CD14-positive monocyte (primary cell): ENCODE data around the gene PROM2. TPM values are rescaled to one million over a fixed set of nuclear protein-coding genes. Genes with fewer than 3 reads are reported as not detected.

ENCODE experiments used
- DNase-seq, 3 donors: peaks; one replicate each; pipeline ENCODE4 v3.0.0-alpha.2; 2011 to 2022
- H2AFZ ChIP-seq: 2 replicates; pipeline ENCODE4 v1.6.0; 2012; ENCODE audit warnings: mild to moderate bottlenecking, low read depth, low read length, inconsistent platforms; ENCODE audit not compliant: insufficient read depth, poor library complexity, severe bottlenecking
- H3K27ac ChIP-seq, 2 donors: 1 replicate in 1 of 2; 2 replicates in 1 of 2; pipeline ENCODE4 v1.5.1; 2012 to 2013; ENCODE audit warnings: low read length in 2 of 2, control low read depth in 1 of 2, inconsistent platforms in 1 of 2, low read depth in 1 of 2, mild to moderate bottlenecking in 1 of 2
- H3K27me3 ChIP-seq, 2 donors: one replicate each; pipeline versions ENCODE4 v1.6.0 to v1.6.1; 2011 to 2013; ENCODE audit warnings: low read length in 2 of 2; ENCODE audit not compliant: control insufficient read depth in 2 of 2, insufficient read depth in 2 of 2
- H3K36me3 ChIP-seq, 2 donors: replicated peaks in 1 of 2; 1 replicate in 1 of 2; 2 replicates in 1 of 2; pipeline versions ENCODE4 v1.5.1 to v1.6.1; 2012 to 2013; ENCODE audit warnings: low read length in 2 of 2, control low read depth in 1 of 2, inconsistent platforms in 1 of 2, mild to moderate bottlenecking in 1 of 2; ENCODE audit not compliant: insufficient read depth in 2 of 2, control insufficient read depth in 1 of 2
- H3K4me1 ChIP-seq, 2 donors: 1 replicate in 1 of 2; 2 replicates in 1 of 2; pipeline versions ENCODE4 v1.5.1 to v1.6.1; 2012 to 2013; ENCODE audit warnings: low read length in 2 of 2, control low read depth in 1 of 2, inconsistent platforms in 1 of 2, mild to moderate bottlenecking in 1 of 2, moderate library complexity in 1 of 2; ENCODE audit not compliant: insufficient read depth in 2 of 2, control insufficient read depth in 1 of 2
- H3K4me2 ChIP-seq: replicated peaks from 2 replicates; pipeline ENCODE3; 2012; ENCODE audit warnings: low read length, moderate library complexity, mild to moderate bottlenecking; ENCODE audit not compliant: poor library complexity, severe bottlenecking; ENCODE audit errors: extremely low read depth
- H3K4me3 ChIP-seq, 3 experiments: fragments of 200-600 bp in 1 of 3; sonication (generic) in 1 of 3; replicated peaks in 1 of 3; 1 replicate in 2 of 3; 2 replicates in 1 of 3; pipeline ENCODE4 v1.5.1; 2011 to 2013; ENCODE audit warnings: low read length in 3 of 3, mild to moderate bottlenecking in 3 of 3, control low read depth in 2 of 3, low read depth in 2 of 3, inconsistent platforms in 1 of 3, moderate library complexity in 1 of 3
- H3K79me2 ChIP-seq: 2 replicates; pipeline ENCODE4 v1.6.0; 2012; ENCODE audit warnings: mild to moderate bottlenecking, control low read depth, inconsistent platforms, low read length, moderate library complexity; ENCODE audit not compliant: insufficient read depth
- H3K9ac ChIP-seq: 2 replicates; pipeline ENCODE4 v1.6.0; 2017; ENCODE audit warnings: low read length, mild to moderate bottlenecking; ENCODE audit not compliant: insufficient read depth, poor library complexity, severe bottlenecking
- H3K9me3 ChIP-seq, 2 donors: replicated peaks in 1 of 2; 1 replicate in 1 of 2; 2 replicates in 1 of 2; pipeline versions ENCODE4 v1.5.1 to v1.6.1; 2012 to 2013; ENCODE audit warnings: low read length in 2 of 2, control low read depth in 1 of 2; ENCODE audit not compliant: control insufficient read depth in 1 of 2, insufficient read depth in 1 of 2
- H4K20me1 ChIP-seq: 2 replicates; pipeline ENCODE4 v1.6.0; 2012; ENCODE audit warnings: mild to moderate bottlenecking, low read length, control low read depth, moderate library complexity; ENCODE audit not compliant: insufficient read depth
- H3K27ac Mint-ChIP-seq, 7 donors: one replicate each; pipeline ENCODE4 v1.8.0; 2020; ENCODE audit warnings: mild to moderate bottlenecking in 7 of 7, mixed read lengths in 7 of 7, moderate library complexity in 6 of 7, inconsistent platforms in 2 of 7
- H3K27me3 Mint-ChIP-seq, 3 donors: one replicate each; pipeline ENCODE4 v1.8.0; 2021 to 2022; ENCODE audit warnings: low read depth in 3 of 3, mild to moderate bottlenecking in 3 of 3, mixed read lengths in 3 of 3, moderate library complexity in 3 of 3, inconsistent platforms in 1 of 3
- H3K36me3 Mint-ChIP-seq, 2 donors: one replicate each; pipeline ENCODE4 v1.8.0; 2020; ENCODE audit warnings: mixed read lengths in 2 of 2, inconsistent platforms in 1 of 2, mild to moderate bottlenecking in 1 of 2
- H3K4me1 Mint-ChIP-seq: one replicate; pipeline ENCODE4 v1.8.0; 2020; ENCODE audit warnings: mild to moderate bottlenecking, mixed read lengths
- H3K4me3 Mint-ChIP-seq, 2 donors: one replicate each; pipeline ENCODE4 v1.8.0; 2020; ENCODE audit warnings: mild to moderate bottlenecking in 2 of 2, mixed read lengths in 2 of 2, moderate library complexity in 1 of 2
- H3K9me3 Mint-ChIP-seq, 7 donors: one replicate each; pipeline ENCODE4 v1.8.0; 2020 to 2022; ENCODE audit warnings: mixed read lengths in 7 of 7, mild to moderate bottlenecking in 6 of 7, moderate library complexity in 6 of 7, inconsistent platforms in 2 of 7
- CTCF ChIP-seq: fragments of 200-600 bp; IDR thresholded peaks from one replicate; pipeline ENCODE4 v1.8.0; 2022; ENCODE audit warnings: antibody characterized with exemption, mild to moderate bottlenecking
- WGBS: methylation state at CpG from one replicate; pipeline ENCODE4 v1.1.5; 2013; ENCODE audit warnings: missing lambda C conversion rate; ENCODE audit not compliant: insufficient coverage; 5-methylcytosine and 5-hydroxymethylcytosine counted together
- intact Hi-C, 2 donors: fragments of 100-400 bp; cut with micrococcal nuclease; formaldehyde crosslinking; loops; one replicate each; pipeline versions ENCODE4 v1.15.0 to v1.15.1; 2023
- polyA plus RNA-seq, 3 donors: library from polyadenylated mRNA; depleted of rRNA in 1 of 3; unstranded in 2 of 3; stranded (reverse) in 1 of 3; fragments of 300-500 nt in 2 of 3; fragments of >200 nt in 1 of 3; fragmentation: Illumina TruSeq in 2 of 3; gene quantifications; 1 replicate in 2 of 3; 2 replicates in 1 of 3; pipeline ENCODE4 v1.2.3, GENCODE V29; 2012 to 2021

PROM2 gene
- polyA plus RNA-seq, 3 donors = 0.41 TPM; not detected in 2

- WGBS = 84% methylated on average over 8 of the region's 11 CpGs
Measured at GRCh38 chr2:95297639-95298395, 23.6 kb downstream of the PROM2 start.

GRCh38 chr2:95298486-95299111 is 24.4 kb downstream of the PROM2 start:
- Histone ChIP-seq H3K27me3 (no peaks in the 10 kb centered on the region), H3K36me3 (no peaks in the 10 kb centered on the region), H3K4me1 (no peaks in the 10 kb centered on the region), H3K79me2 (no peaks in the 10 kb centered on the region), H3K4me2 (no peak overlapping the region), H4K20me1 (no peaks in the 10 kb centered on the region), H3K4me3 (no peak overlapping the region), H3K9me3 (no peaks in the 10 kb centered on the region), H3K9ac (no peak overlapping the region), H2AFZ (no peak overlapping the region), H3K27ac (no peak overlapping the region)
- Mint-ChIP-seq H3K4me3 (no peak overlapping the region), H3K4me1 (no peaks in the 10 kb centered on the region), H3K36me3 (no peaks in the 10 kb centered on the region), H3K9me3 (peaks cover 0 to 12% (median 0%) of the 10 kb centered on the region in 7 donors), H3K27me3 (peaks cover 4 to 11% (median 10%) of the 10 kb centered on the region in 3 donors), H3K27ac (no peak overlapping the region)
- no peak for DNase-seq
- WGBS = 84% methylated on average over 9 of the region's 9 CpGs
- no peak for TF ChIP-seq CTCF
- intact Hi-C loops = no loop called here

More at GRCh38 chr2:95297639-95298395, 23.6 kb downstream of the PROM2 start:
- Mint-ChIP-seq H3K27me3 (peaks cover 8 to 11% (median 10%) of the 10 kb centered on the region in 3 donors), H3K36me3 (no peaks in the 10 kb centered on the region), H3K4me1 (no peaks in the 10 kb centered on the region), H3K4me3 (no peak overlapping the region), H3K27ac (peak overlapping the region in 1 of 7 donors; percentile 36), H3K9me3 (peaks cover 0 to 15% (median 2%) of the 10 kb centered on the region in 7 donors)
- no peak overlapping the region for H3K9ac ChIP-seq
- H3K9me3 ChIP-seq = no peaks in the 10 kb centered on the region
- H3K27me3 ChIP-seq = no peaks in the 10 kb centered on the region
- H3K4me3 ChIP-seq = no peak overlapping the region
- H2AFZ ChIP-seq = no peak overlapping the region
- H3K36me3 ChIP-seq = no peaks in the 10 kb centered on the region
- TF ChIP-seq CTCF = no peak
- H3K79me2 ChIP-seq = no peaks in the 10 kb centered on the region
- no peak for DNase-seq
- intact Hi-C loops = no loop called here
- H3K27ac ChIP-seq = no peak overlapping the region
- no peak overlapping the region for H3K4me2 ChIP-seq
- no peaks in the 10 kb centered on the region for H3K4me1 ChIP-seq
- no peaks in the 10 kb centered on the region for H4K20me1 ChIP-seq
